Dendritic cell treated with granulocyte-macrophage colony-stimulating factor and Interleukin-4, amounts not matched to agents 40 ng/mL and 50 ng/mL, for 4 days (primary cell): ENCODE results near the gene KRT81.
"Not testable (repeated sequence)": the region's sequence is repeated elsewhere in the genome, so short reads cannot be mapped to it uniquely, and the experiment has no call there.

ENCODE experiments used
- H3K27ac Mint-ChIP-seq: one replicate; pipeline ENCODE4 v1.8.0; 2022; ENCODE audit warnings: mild to moderate bottlenecking, mixed read lengths
- H3K27me3 Mint-ChIP-seq: one replicate; pipeline ENCODE4 v1.8.0; 2022; ENCODE audit warnings: mild to moderate bottlenecking, mixed read lengths
- H3K36me3 Mint-ChIP-seq: one replicate; pipeline ENCODE4 v1.8.0; 2022; ENCODE audit warnings: low read depth, mixed read lengths
- H3K4me1 Mint-ChIP-seq: one replicate; pipeline ENCODE4 v1.8.0; 2022; ENCODE audit warnings: low read depth, mixed read lengths
- H3K4me3 Mint-ChIP-seq: one replicate; pipeline ENCODE4 v1.8.0; 2022; ENCODE audit warnings: mild to moderate bottlenecking, moderate library complexity, mixed read lengths
- H3K9me3 Mint-ChIP-seq: one replicate; pipeline ENCODE4 v1.8.0; 2022; ENCODE audit warnings: mixed read lengths
- intact Hi-C: fragments of 100-400 bp; cut with micrococcal nuclease; formaldehyde crosslinking; loops from one replicate; pipeline ENCODE4 v1.15.0; 2022

The KRT81 gene

GRCh38 chr12:52323416-52324152 is 32.2 kb upstream of the KRT81 start:
- H3K9me3 Mint-ChIP-seq: no peaks in the 10 kb centered on the region
- no peaks in the 10 kb centered on the region for H3K36me3 Mint-ChIP-seq
- peaks cover 5% of the 10 kb centered on the region for H3K4me1 Mint-ChIP-seq
- no peak overlapping the region for H3K4me3 Mint-ChIP-seq
- no peak overlapping the region for H3K27ac Mint-ChIP-seq
- intact Hi-C loops: no loop called here
- H3K27me3 Mint-ChIP-seq: peaks cover 68% of the 10 kb centered on the region

- intact Hi-C loops: no loop called here
- no peak overlapping the region for H3K4me3 Mint-ChIP-seq
- no peak overlapping the region for H3K27ac Mint-ChIP-seq
- no peaks in the 10 kb centered on the region for H3K9me3 Mint-ChIP-seq
- H3K36me3 Mint-ChIP-seq: no peaks in the 10 kb centered on the region
- H3K4me1 Mint-ChIP-seq: peaks cover 5% of the 10 kb centered on the region
- H3K27me3 Mint-ChIP-seq: peaks cover 70% of the 10 kb centered on the region
Measured at GRCh38 chr12:52323001-52323400, 31.7 kb upstream of the KRT81 start.

- H3K4me3 Mint-ChIP-seq: no peak overlapping the region
Measured at GRCh38 chr12:52322069-52322468, 30.7 kb upstream of the KRT81 start.

GRCh38 chr12:52321418-52321817 is 30.1 kb upstream of the KRT81 start:
- Mint-ChIP-seq H3K36me3 (no peaks in the 10 kb centered on the region), H3K27me3 (peaks cover 64% of the 10 kb centered on the region), H3K4me1 (no peaks in the 10 kb centered on the region), H3K9me3 (no peaks in the 10 kb centered on the region), H3K4me3 (no peak overlapping the region), H3K27ac (no peak overlapping the region)
- intact Hi-C loops: no loop called here

More at GRCh38 chr12:52322069-52322468, 30.7 kb upstream of the KRT81 start:
- Mint-ChIP-seq H3K27me3 (peaks cover 68% of the 10 kb centered on the region), H3K4me1 (no peaks in the 10 kb centered on the region), H3K36me3 (no peaks in the 10 kb centered on the region), H3K9me3 (no peaks in the 10 kb centered on the region), H3K27ac (no peak overlapping the region)
- intact Hi-C loops: no loop called here

GRCh38 chr12:52320784-52321400 is 29.6 kb upstream of the KRT81 start, which contains the start of gene KRT83:
KRT83 (minus strand) TSS chr12:52321398; CDS start chr12:52321335, 63 bp downstream.
- Mint-ChIP-seq H3K36me3 (no peaks in the 10 kb centered on the region), H3K4me1 (no peaks in the 10 kb centered on the region), H3K4me3 (no peak within 1 kb of the TSS), H3K27ac (no peak within 1 kb of the TSS), H3K27me3 (peaks cover 63% of the 10 kb centered on the region), H3K9me3 (no peaks in the 10 kb centered on the region)
- intact Hi-C loops: no loop called here

GRCh38 chr12:52319097-52319496 is 27.8 kb upstream of the KRT81 start:
- Mint-ChIP-seq H3K4me3 (no peak overlapping the region), H3K36me3 (no peaks in the 10 kb centered on the region), H3K27me3 (peaks cover 55% of the 10 kb centered on the region), H3K27ac (no peak overlapping the region), H3K4me1 (no peaks in the 10 kb centered on the region), H3K9me3 (no peaks in the 10 kb centered on the region)
- intact Hi-C loops: no loop called here

GRCh38 chr12:52318241-52318990 is 27.1 kb upstream of the KRT81 start:
- Mint-ChIP-seq H3K4me3 (no peak overlapping the region), H3K4me1 (no peaks in the 10 kb centered on the region), H3K36me3 (no peaks in the 10 kb centered on the region), H3K9me3 (no peaks in the 10 kb centered on the region), H3K27me3 (peaks cover 58% of the 10 kb centered on the region), H3K27ac (no peak overlapping the region)
- intact Hi-C loops: no loop called here

GRCh38 chr12:52317468-52318052 is 26.2 kb upstream of the KRT81 start:
- no peak overlapping the region for H3K4me3 Mint-ChIP-seq
- no peaks in the 10 kb centered on the region for H3K9me3 Mint-ChIP-seq
- intact Hi-C loops: no loop called here
- H3K27me3 Mint-ChIP-seq: peaks cover 58% of the 10 kb centered on the region
- no peaks in the 10 kb centered on the region for H3K36me3 Mint-ChIP-seq
- H3K27ac Mint-ChIP-seq: no peak overlapping the region
- H3K4me1 Mint-ChIP-seq: no peaks in the 10 kb centered on the region

GRCh38 chr12:52316701-52317100 is 25.4 kb upstream of the KRT81 start:
- Mint-ChIP-seq H3K27me3 (peaks cover 59% of the 10 kb centered on the region), H3K4me3 (no peak overlapping the region), H3K27ac (no peak overlapping the region), H3K9me3 (no peaks in the 10 kb centered on the region), H3K4me1 (no peaks in the 10 kb centered on the region), H3K36me3 (no peaks in the 10 kb centered on the region)
- intact Hi-C loops: no loop called here

GRCh38 chr12:52316290-52316689 is 25.0 kb upstream of the KRT81 start:
- Mint-ChIP-seq H3K9me3 (no peaks in the 10 kb centered on the region), H3K4me3 (no peak overlapping the region), H3K4me1 (no peaks in the 10 kb centered on the region), H3K27me3 (peaks cover 60% of the 10 kb centered on the region), H3K36me3 (no peaks in the 10 kb centered on the region), H3K27ac (no peak overlapping the region)
- intact Hi-C loops: no loop called here

- H3K4me3 Mint-ChIP-seq, H3K9me3 Mint-ChIP-seq, intact Hi-C loops, H3K36me3 Mint-ChIP-seq, H3K27ac Mint-ChIP-seq, H3K4me1 Mint-ChIP-seq: not testable (repeated sequence)
- peaks cover 59% of the 10 kb centered on the region for H3K27me3 Mint-ChIP-seq
Measured at GRCh38 chr12:52315721-52316120, 24.4 kb upstream of the KRT81 start.

GRCh38 chr12:52314511-52314910 is 23.2 kb upstream of the KRT81 start:
- Mint-ChIP-seq H3K4me3 (no peak overlapping the region), H3K4me1 (no peaks in the 10 kb centered on the region), H3K9me3 (no peaks in the 10 kb centered on the region), H3K27me3 (peaks cover 57% of the 10 kb centered on the region), H3K36me3 (no peaks in the 10 kb centered on the region), H3K27ac (no peak overlapping the region)
- intact Hi-C loops: no loop called here

GRCh38 chr12:52313926-52314325 is 22.6 kb upstream of the KRT81 start:
- Mint-ChIP-seq H3K9me3 (no peaks in the 10 kb centered on the region), H3K27ac (no peak overlapping the region), H3K4me3 (no peak overlapping the region), H3K4me1 (peaks cover under 1% of the 10 kb centered on the region), H3K27me3 (peaks cover 58% of the 10 kb centered on the region), H3K36me3 (no peaks in the 10 kb centered on the region)
- intact Hi-C loops: no loop called here

GRCh38 chr12:52313461-52313860 is 22.1 kb upstream of the KRT81 start:
- intact Hi-C loops: no loop called here
- H3K4me3 Mint-ChIP-seq: no peak overlapping the region
- peaks cover 60% of the 10 kb centered on the region for H3K27me3 Mint-ChIP-seq
- H3K9me3 Mint-ChIP-seq: no peaks in the 10 kb centered on the region
- no peak overlapping the region for H3K27ac Mint-ChIP-seq
- no peaks in the 10 kb centered on the region for H3K36me3 Mint-ChIP-seq
- peaks cover 6% of the 10 kb centered on the region for H3K4me1 Mint-ChIP-seq
